Fibroblast of gingiva (primary cell): Measurements from ENCODE around the gene BOLA1.
"Not testable (repeated sequence)": the region's sequence is repeated elsewhere in the genome, so short reads cannot be mapped to it uniquely, and the experiment has no call there.

Experiments used
- DNase-seq: peaks from one replicate; pipeline ENCODE4 v3.0.0-alpha.2; 2011; ENCODE audit warnings: low read depth

BOLA1 gene

GRCh38 chr1:149931212-149931790 lies 31.9 kb downstream of the BOLA1 start:
- no peak for DNase-seq

GRCh38 chr1:149932474-149932873 lies 33.1 kb downstream of the BOLA1 start:
- DNase-seq = no peak

GRCh38 chr1:149933208-149933607 lies 33.8 kb downstream of the BOLA1 start:
- DNase-seq = no peak

- no peak for DNase-seq
Observed at GRCh38 chr1:149934356-149934755, 35.0 kb downstream of the BOLA1 start.

- peak; percentile 14 for DNase-seq
Observed at GRCh38 chr1:149936170-149936991, 37.0 kb downstream of the BOLA1 start, which contains the start of gene MTMR11. MTMR11 (minus strand) TSS chr1:149936879; CDS start chr1:149936647, 232 bp downstream.

DNA sequence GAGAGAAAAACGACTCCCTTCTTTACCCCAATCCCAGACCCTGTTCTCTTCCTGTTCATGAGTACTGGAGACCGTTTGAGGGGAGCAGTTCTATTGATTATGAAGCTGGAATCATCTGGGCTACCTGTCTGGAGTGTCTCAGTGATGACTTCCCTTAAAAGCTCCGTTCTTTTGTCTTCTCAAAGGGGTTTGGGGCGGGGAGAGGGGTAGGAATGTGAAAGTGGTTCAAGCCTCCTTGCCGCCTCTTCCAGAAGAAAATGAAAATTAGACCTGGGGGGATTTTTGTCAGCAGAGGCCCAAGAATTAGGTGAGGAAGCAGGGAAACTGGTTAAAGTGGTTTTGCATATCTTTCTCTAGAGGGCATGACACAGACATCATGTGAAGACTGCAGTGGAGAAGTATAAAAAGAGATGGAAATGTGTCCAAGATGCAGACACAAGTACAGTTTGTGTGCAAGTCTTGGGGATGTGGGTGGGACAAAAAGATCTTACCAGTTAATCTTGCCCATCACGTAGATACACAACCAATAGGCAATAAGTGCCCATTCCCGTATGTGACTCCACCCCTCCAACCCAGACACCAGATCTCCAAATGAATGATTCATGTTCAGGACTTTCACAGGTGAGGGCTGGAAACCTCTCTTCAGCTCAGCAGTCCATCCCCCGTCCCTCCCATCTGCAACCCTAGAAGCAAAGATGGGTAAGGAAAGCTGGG lies 37.8 kb downstream of the BOLA1 start:
- peak; percentile 43 for DNase-seq

- no peak for DNase-seq
Observed at GRCh38 chr1:149937759-149938158, 38.4 kb downstream of the BOLA1 start.

DNA sequence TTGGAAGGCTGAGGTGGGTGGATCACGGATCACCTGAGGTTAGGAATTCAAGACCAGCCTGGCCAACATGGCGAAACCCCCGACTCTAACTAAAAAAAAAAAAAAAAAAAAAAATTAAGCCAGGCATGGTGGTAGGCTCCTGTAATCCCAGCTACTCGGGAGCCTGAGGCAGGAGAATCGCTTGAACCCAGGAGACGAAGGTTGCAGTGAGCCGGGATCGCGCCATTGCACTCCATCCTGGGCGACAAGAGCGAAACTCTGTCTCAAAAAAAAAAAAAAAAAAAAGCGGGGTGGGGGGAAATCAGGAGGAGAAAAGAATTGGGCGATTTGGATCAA lies 39.3 kb downstream of the BOLA1 start:
- not testable (repeated sequence) for DNase-seq

DNA sequence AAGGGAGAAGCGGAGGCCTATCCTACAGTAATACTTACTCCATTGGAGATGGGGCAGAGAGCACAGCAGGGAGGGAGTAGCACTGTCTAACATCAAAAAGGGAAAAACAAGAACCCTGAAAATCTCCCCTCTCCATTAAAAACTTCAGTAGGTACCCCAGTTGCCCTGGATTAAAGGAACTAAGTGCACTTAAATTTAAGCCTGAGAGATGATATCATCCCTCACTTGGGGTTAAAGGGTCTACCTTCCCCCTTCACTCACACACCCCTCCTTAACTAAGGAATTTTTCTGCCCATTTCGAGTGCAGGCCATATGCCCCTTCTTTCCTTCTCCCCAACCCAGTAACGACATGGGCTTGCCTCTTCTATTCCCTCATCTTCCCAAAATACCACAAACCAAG lies 41.1 kb downstream of the BOLA1 start:
- no peak for DNase-seq

DNA sequence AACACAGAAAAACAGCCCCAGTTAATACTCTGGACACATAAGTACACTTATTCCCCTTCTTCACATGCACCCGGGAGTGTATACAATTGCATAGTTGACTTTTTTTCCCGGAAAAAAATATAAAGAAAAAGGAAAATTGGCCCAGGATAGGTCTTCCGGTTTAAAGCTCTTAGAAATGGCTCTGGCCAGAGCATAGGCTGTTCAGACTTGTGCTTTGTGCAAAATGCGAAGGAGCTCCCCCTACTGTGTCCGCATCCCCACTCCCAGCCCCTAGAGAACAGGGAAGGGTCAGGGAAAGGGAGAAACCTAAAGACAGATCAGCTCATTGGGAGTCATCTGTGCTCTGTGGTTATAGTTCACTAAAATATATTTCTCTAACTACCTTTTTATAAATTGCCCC lies 42.8 kb downstream of the BOLA1 start:
- no peak for DNase-seq

DNA sequence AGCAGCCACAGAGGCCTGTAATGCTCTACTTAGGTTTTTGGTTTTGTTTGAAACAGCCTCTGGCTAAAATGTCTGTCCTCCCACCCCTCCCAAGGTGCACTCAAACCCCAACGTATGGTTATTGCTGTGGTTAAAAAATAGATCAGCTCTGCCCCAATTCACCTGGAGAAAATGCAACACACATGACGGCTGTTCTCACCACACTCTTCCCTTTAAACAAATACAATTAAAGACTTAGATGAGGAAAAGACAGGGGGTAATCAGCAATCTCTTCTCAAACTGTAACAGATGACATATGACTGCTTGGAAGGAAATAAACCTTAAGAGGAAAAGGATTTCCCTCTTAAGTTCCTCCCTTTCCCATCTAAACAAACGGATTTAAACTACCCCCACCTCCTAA lies 43.5 kb downstream of the BOLA1 start:
- no peak for DNase-seq

DNA sequence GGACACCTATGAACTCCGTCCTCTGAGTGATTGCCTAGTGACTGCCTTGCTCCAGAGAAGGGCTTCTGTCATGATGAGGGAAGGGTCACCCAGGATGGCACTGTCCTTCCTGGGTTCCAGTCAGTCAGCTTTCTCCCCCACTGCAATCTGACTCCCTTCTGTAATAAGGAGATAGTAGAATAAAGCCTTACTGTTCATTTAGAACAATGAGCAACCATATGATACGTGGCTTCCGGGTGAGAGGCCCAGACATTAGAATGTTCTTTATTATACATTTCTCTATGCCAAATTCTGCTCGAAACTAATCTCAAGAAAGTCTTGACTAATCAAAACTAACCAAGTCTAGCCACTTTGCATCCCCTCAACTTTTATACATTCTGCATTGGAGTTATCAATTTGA lies 45.8 kb downstream of the BOLA1 start:
- no peak for DNase-seq

GRCh38 chr1:149949911-149950310 lies 50.5 kb downstream of the BOLA1 start:
- DNase-seq = no peak
